B cell (primary cell): ENCODE measurements around the gene S100A14. TPM values are rescaled to one million over a fixed set of nuclear protein-coding genes. Genes with fewer than 3 reads are reported as not detected.

ENCODE experiments used
- ATAC-seq: fragments of 200-7000 bp; cut with Tn5 transposase; one replicate; pipeline ENCODE4 v1.10.0; 2021; ENCODE audit warnings: low read depth, mild to moderate bottlenecking, moderate number of reproducible peaks, moderate library complexity
- CTCF ChIA-PET: fragments of 350-600 bp; sonication (Branson Sonifier 250); formaldehyde crosslinking; loops from one replicate; lab custom pipeline; 2021; ENCODE audit warnings: antibody characterized with exemption, inconsistent platforms; lab: Charles Lee
- POLR2A ChIA-PET: fragments of 350-600 bp; sonication (Branson Sonifier 250); formaldehyde crosslinking; loops from one replicate; lab custom pipeline; 2021; ENCODE audit warnings: antibody characterized with exemption; lab: Charles Lee
- DNase-seq: peaks from one replicate; pipeline ENCODE4 v3.0.0; 2013
- H2AFZ ChIP-seq: 2 replicates; pipeline ENCODE4 v1.6.1; 2012; ENCODE audit warnings: mild to moderate bottlenecking, low read depth, low read length; ENCODE audit not compliant: insufficient read depth, poor library complexity, severe bottlenecking
- H3K27ac ChIP-seq, 2 donors: 1 replicate in 1 of 2; 2 replicates in 1 of 2; pipeline ENCODE4 v1.5.1; 2012 to 2013; ENCODE audit warnings: low read length in 2 of 2, mild to moderate bottlenecking in 2 of 2, moderate library complexity in 1 of 2
- H3K27me3 ChIP-seq, 4 experiments: fragments of 200-600 bp in 1 of 4; sonication (generic) in 1 of 4; replicated peaks in 1 of 4; 1 replicate in 2 of 4; 2 replicates in 2 of 4; pipeline versions ENCODE4 v1.6.1 to v1.7.0; 2013 to 2016; ENCODE audit warnings: low read length in 3 of 4, mild to moderate bottlenecking in 2 of 4, mixed read lengths in 1 of 4, moderate library complexity in 1 of 4; ENCODE audit not compliant: insufficient read depth in 4 of 4, control insufficient read depth in 3 of 4; ENCODE audit errors: control extremely low read depth in 1 of 4
- H3K36me3 ChIP-seq, 2 experiments: replicated peaks in 1 of 2; 1 replicate in 1 of 2; 2 replicates in 1 of 2; pipeline versions ENCODE4 v1.6.1 to v1.7.1; 2013; ENCODE audit warnings: low read length in 1 of 2; ENCODE audit not compliant: insufficient read depth in 2 of 2, control insufficient read depth in 1 of 2; ENCODE audit errors: control extremely low read depth in 1 of 2, extremely low read depth in 1 of 2
- H3K4me1 ChIP-seq, 2 donors: fragments of 200-600 bp in 1 of 2; sonication (generic) in 1 of 2; 1 replicate in 1 of 2; 2 replicates in 1 of 2; pipeline versions ENCODE4 v1.5.1 to v1.6.1; 2013 to 2017; ENCODE audit warnings: low read length in 2 of 2; ENCODE audit not compliant: control insufficient read depth in 2 of 2, insufficient read depth in 2 of 2
- H3K4me2 ChIP-seq: replicated peaks from 2 replicates; pipeline ENCODE3; 2012; ENCODE audit warnings: mild to moderate bottlenecking, low read depth, low read length; ENCODE audit not compliant: poor library complexity, severe bottlenecking
- H3K4me3 ChIP-seq, 5 experiments: fragments of 200-600 bp in 1 of 5; sonication (generic) in 1 of 5; 1 replicate in 3 of 5; 2 replicates in 2 of 5; pipeline versions ENCODE4 v1.5.1 to v1.7.0; 2011 to 2016; ENCODE audit warnings: low read length in 4 of 5, mild to moderate bottlenecking in 4 of 5, low read depth in 2 of 5, control low read depth in 1 of 5, moderate library complexity in 1 of 5; ENCODE audit not compliant: insufficient read depth in 1 of 5; ENCODE audit errors: control extremely low read depth in 1 of 5, extremely low read depth in 1 of 5
- H3K79me2 ChIP-seq: fragments of 200-600 bp; sonication (generic); one replicate; pipeline ENCODE4 v1.6.0; 2016; ENCODE audit warnings: low read length; ENCODE audit not compliant: control insufficient read depth, insufficient read depth
- H3K9ac ChIP-seq: fragments of 200-600 bp; sonication (generic); 2 replicates; pipeline ENCODE4 v1.6.1; 2017; ENCODE audit warnings: mild to moderate bottlenecking, low read length, moderate library complexity
- H3K9me3 ChIP-seq, 3 donors: one replicate each; pipeline versions ENCODE4 v1.6.1 to v1.7.1; 2013; ENCODE audit warnings: low read length in 2 of 3; ENCODE audit not compliant: control insufficient read depth in 2 of 3, insufficient read depth in 1 of 3; ENCODE audit errors: control extremely low read depth in 1 of 3
- H4K20me1 ChIP-seq: 2 replicates; pipeline ENCODE4 v1.6.0; 2012; ENCODE audit warnings: mild to moderate bottlenecking, low read length; ENCODE audit not compliant: insufficient read depth, control insufficient read depth, poor library complexity, severe bottlenecking
- H3K27ac Mint-ChIP-seq: one replicate; pipeline ENCODE4 v1.8.0; 2021; ENCODE audit warnings: mixed read lengths
- H3K27me3 Mint-ChIP-seq: one replicate; pipeline ENCODE4 v1.8.0; 2021; ENCODE audit warnings: mixed read lengths
- H3K4me1 Mint-ChIP-seq: one replicate; pipeline ENCODE4 v1.8.0; 2021; ENCODE audit warnings: mixed read lengths
- H3K4me3 Mint-ChIP-seq: one replicate; pipeline ENCODE4 v1.8.0; 2021; ENCODE audit warnings: mixed read lengths
- H3K9me3 Mint-ChIP-seq: one replicate; pipeline ENCODE4 v1.8.0; 2022; ENCODE audit warnings: mixed read lengths; ENCODE audit not compliant: insufficient read depth
- CTCF ChIP-seq: fragments of 200-600 bp; IDR thresholded peaks from one replicate; pipeline ENCODE4 v1.8.0; 2022; ENCODE audit warnings: antibody characterized with exemption, mild to moderate bottlenecking
- EZH2 ChIP-seq: IDR thresholded peaks from 2 replicates; pipeline ENCODE4 v1.6.1; 2012; ENCODE audit warnings: borderline replicate concordance, low read depth, mild to moderate bottlenecking, moderate library complexity, low read length; ENCODE audit not compliant: insufficient read depth, poor library complexity, severe bottlenecking
- WGBS: methylation state at CpG from one replicate; pipeline ENCODE4 v1.1.5; 2013; ENCODE audit warnings: missing lambda C conversion rate; ENCODE audit not compliant: insufficient coverage; 5-methylcytosine and 5-hydroxymethylcytosine counted together
- intact Hi-C: fragments of 100-400 bp; cut with micrococcal nuclease; formaldehyde crosslinking; loops from one replicate; pipeline ENCODE4 v1.10.0; 2022
- polyA plus RNA-seq: library from polyadenylated mRNA; depleted of rRNA; stranded (reverse); fragments of >200 nt; gene quantifications from 2 replicates; pipeline ENCODE4 v1.2.3, GENCODE V29; 2012
- total RNA-seq, 2 donors: library from RNA; stranded (reverse); fragments of 120-200 nt in 1 of 2; gene quantifications; 1 replicate in 1 of 2; 2 replicates in 1 of 2; pipeline versions ENCODE4 v1.2.3 to v1.2.4, GENCODE V29; 2013 to 2022

S100A14 gene
- total and polyA plus RNA-seq, 2 donors (not counting 1 experiment from before 2014, with no cell fraction given): not detected

GRCh38 chr1:153626904-153627714 is 11.0 kb upstream of the S100A14 start, which contains the start of gene S100A13:
TSS of gene S100A13 (minus strand) at chr1:153627505. CDS start at chr1:153626472, 1,033 bp downstream.
- 37% methylated on average over 21 of the region's 28 CpGs for WGBS
- H3K9ac ChIP-seq: peak within 1 kb of the TSS; percentile 51
- H3K36me3 ChIP-seq: no peaks in the 10 kb centered on the region
- H3K4me2 ChIP-seq: peak within 1 kb of the TSS; percentile 56
- TF ChIP-seq CTCF: peak; percentile 33
- TF ChIP-seq EZH2: no peak
- peak within 1 kb of the TSS; percentile 49 for H3K4me3 Mint-ChIP-seq
- H3K4me1 Mint-ChIP-seq: peaks cover 20% of the 10 kb centered on the region
- H3K27me3 Mint-ChIP-seq: no peaks in the 10 kb centered on the region
- no peaks in the 10 kb centered on the region for H3K79me2 ChIP-seq
- no peaks in the 10 kb centered on the region for H3K9me3 ChIP-seq
- POLR2A ChIA-PET: interaction anchor here (1.2 kb wide), 1 partner anchor 363 kb away, joined by 4 read pairs; the partner anchor contains the start of gene RPS27
- H4K20me1 ChIP-seq: no peaks in the 10 kb centered on the region
- peak; percentile 40 for DNase-seq
- H2AFZ ChIP-seq: peak within 1 kb of the TSS; percentile 70
- peak within 1 kb of the TSS in 3 of 5 experiments; percentile 19 to 44 (median 37) for H3K4me3 ChIP-seq
- CTCF ChIA-PET: interaction anchor here (1.1 to 3.4 kb wide), 3 partner anchors 28 to 116 kb away, joined by 3 to 26 read pairs (median 6); no protein-coding TSS in a partner anchor
- intact Hi-C loops: no loop called here
- H3K27ac ChIP-seq: no peak within 1 kb of the TSS
- peak within 1 kb of the TSS; percentile 10 for H3K27ac Mint-ChIP-seq
- ATAC-seq: peak; percentile 17
- H3K4me1 ChIP-seq: peaks cover 9 to 26% of the 10 kb centered on the region in 2 donors
- no peaks in the 10 kb centered on the region for H3K9me3 Mint-ChIP-seq
- peaks cover 0 to 4% (median 0%) of the 10 kb centered on the region in 4 experiments for H3K27me3 ChIP-seq
